Effector memory CD8-positive, alpha-beta T cell (primary cell): ENCODE results near the gene WWOX.

ENCODE experiments used
- ATAC-seq: fragments of 150-1000 bp; cut with Tn5 transposase; replicated peaks from 2 replicates; pipeline ENCODE4 v1.10.0; 2021; ENCODE audit warnings: mild to moderate bottlenecking, moderate library complexity
- DNase-seq, 3 experiments: peaks; one replicate each; pipeline ENCODE4 v3.0.0; 2021
- H3K27ac Mint-ChIP-seq, 2 donors: one replicate each; pipeline ENCODE4 v1.8.0; 2022; ENCODE audit warnings: mild to moderate bottlenecking in 2 of 2, mixed read lengths in 2 of 2, moderate library complexity in 2 of 2
- H3K27me3 Mint-ChIP-seq, 2 donors: one replicate each; pipeline ENCODE4 v1.8.0; 2022; ENCODE audit warnings: mixed read lengths in 2 of 2
- H3K36me3 Mint-ChIP-seq: one replicate; pipeline ENCODE4 v1.8.0; 2022; ENCODE audit warnings: mild to moderate bottlenecking, moderate library complexity, mixed read lengths; ENCODE audit not compliant: insufficient read depth
- H3K4me1 Mint-ChIP-seq, 2 donors: one replicate each; pipeline ENCODE4 v1.8.0; 2022; ENCODE audit warnings: low read depth in 2 of 2, mixed read lengths in 2 of 2
- H3K4me3 Mint-ChIP-seq, 2 donors: one replicate each; pipeline ENCODE4 v1.8.0; 2022; ENCODE audit warnings: mild to moderate bottlenecking in 2 of 2, mixed read lengths in 2 of 2, moderate library complexity in 2 of 2
- H3K9me3 Mint-ChIP-seq, 2 donors: one replicate each; pipeline ENCODE4 v1.8.0; 2022; ENCODE audit warnings: mixed read lengths in 2 of 2

The WWOX gene

GRCh38 chr16:79074541-79074940, 975.1 kb downstream of the WWOX start:
- H3K4me1 Mint-ChIP-seq = peaks cover 12 to 18% of the 10 kb centered on the region in 2 donors
- ATAC-seq (no peak), DNase-seq (no peak)
- H3K27ac Mint-ChIP-seq = no peak overlapping the region
- no peaks in the 10 kb centered on the region for H3K36me3 Mint-ChIP-seq
- H3K9me3 Mint-ChIP-seq = no peaks in the 10 kb centered on the region
- H3K27me3 Mint-ChIP-seq = no peaks in the 10 kb centered on the region
- no peak overlapping the region for H3K4me3 Mint-ChIP-seq

- Mint-ChIP-seq H3K27me3 (no peaks in the 10 kb centered on the region), H3K27ac (no peak overlapping the region), H3K36me3 (no peaks in the 10 kb centered on the region), H3K4me3 (no peak overlapping the region), H3K4me1 (peaks cover 12 to 18% of the 10 kb centered on the region in 2 donors), H3K9me3 (no peaks in the 10 kb centered on the region)
- DNase-seq = no peak
- no peak for ATAC-seq
Observed at GRCh38 chr16:79074951-79075350, 975.5 kb downstream of the WWOX start.

GRCh38 chr16:79076047-79076767, 976.8 kb downstream of the WWOX start:
- DNase-seq (no peak), ATAC-seq (no peak)
- Mint-ChIP-seq H3K9me3 (no peaks in the 10 kb centered on the region), H3K27me3 (no peaks in the 10 kb centered on the region), H3K4me3 (no peak overlapping the region), H3K27ac (no peak overlapping the region), H3K4me1 (peaks cover 12 to 14% of the 10 kb centered on the region in 2 donors), H3K36me3 (no peaks in the 10 kb centered on the region)

GRCh38 chr16:79077346-79077745, 977.9 kb downstream of the WWOX start:
- Mint-ChIP-seq H3K4me3 (no peak overlapping the region), H3K27ac (no peak overlapping the region), H3K27me3 (no peaks in the 10 kb centered on the region), H3K36me3 (no peaks in the 10 kb centered on the region), H3K9me3 (no peaks in the 10 kb centered on the region), H3K4me1 (peaks cover 12 to 14% of the 10 kb centered on the region in 2 donors)
- ATAC-seq = no peak
- DNase-seq = no peak

- Mint-ChIP-seq H3K4me1 (peaks cover 14 to 16% of the 10 kb centered on the region in 2 donors), H3K36me3 (no peaks in the 10 kb centered on the region), H3K27me3 (no peaks in the 10 kb centered on the region), H3K27ac (no peak overlapping the region), H3K4me3 (no peak overlapping the region), H3K9me3 (no peaks in the 10 kb centered on the region)
- DNase-seq (no peak), ATAC-seq (no peak)
Observed at GRCh38 chr16:79079656-79080420, 980.4 kb downstream of the WWOX start.

- ATAC-seq (no peak), DNase-seq (no peak)
- H3K4me1 Mint-ChIP-seq = peaks cover 13 to 15% of the 10 kb centered on the region in 2 donors
- H3K27ac Mint-ChIP-seq = no peak overlapping the region
- H3K27me3 Mint-ChIP-seq = no peaks in the 10 kb centered on the region
- no peaks in the 10 kb centered on the region for H3K9me3 Mint-ChIP-seq
- H3K36me3 Mint-ChIP-seq = no peaks in the 10 kb centered on the region
- no peak overlapping the region for H3K4me3 Mint-ChIP-seq
Observed at GRCh38 chr16:79081297-79082066, 982.0 kb downstream of the WWOX start.

GRCh38 chr16:79082970-79083369, 983.5 kb downstream of the WWOX start:
- ATAC-seq (no peak), DNase-seq (no peak)
- Mint-ChIP-seq H3K4me1 (peaks cover 9 to 13% of the 10 kb centered on the region in 2 donors), H3K36me3 (no peaks in the 10 kb centered on the region), H3K27me3 (no peaks in the 10 kb centered on the region), H3K27ac (no peak overlapping the region), H3K4me3 (no peak overlapping the region), H3K9me3 (no peaks in the 10 kb centered on the region)

- DNase-seq (no peak), ATAC-seq (no peak)
- H3K27ac Mint-ChIP-seq = no peak overlapping the region
- H3K4me1 Mint-ChIP-seq = peaks cover 5 to 16% of the 10 kb centered on the region in 2 donors
- H3K36me3 Mint-ChIP-seq = no peaks in the 10 kb centered on the region
- no peaks in the 10 kb centered on the region for H3K27me3 Mint-ChIP-seq
- H3K4me3 Mint-ChIP-seq = no peak overlapping the region
- no peaks in the 10 kb centered on the region for H3K9me3 Mint-ChIP-seq
Observed at GRCh38 chr16:79083508-79084299, 984.2 kb downstream of the WWOX start.

- Mint-ChIP-seq H3K27ac (peak overlapping the region in 1 of 2 donors; percentile 24), H3K4me1 (peaks cover 33 to 56% of the 10 kb centered on the region in 2 donors), H3K4me3 (peak overlapping the region in 1 of 2 donors; percentile 80), H3K27me3 (no peaks in the 10 kb centered on the region), H3K9me3 (no peaks in the 10 kb centered on the region), H3K36me3 (peaks cover 11% of the 10 kb centered on the region)
- DNase-seq (no peak), ATAC-seq (no peak)
Observed at GRCh38 chr16:79088971-79089370, 989.5 kb downstream of the WWOX start.

GRCh38 chr16:79089735-79090284, 990.4 kb downstream of the WWOX start:
- H3K9me3 Mint-ChIP-seq = no peaks in the 10 kb centered on the region
- H3K27me3 Mint-ChIP-seq = no peaks in the 10 kb centered on the region
- ATAC-seq (peak; percentile 80), DNase-seq (peak; percentile 17 to 29 (median 28))
- peaks cover 15% of the 10 kb centered on the region for H3K36me3 Mint-ChIP-seq
- H3K27ac Mint-ChIP-seq = peak overlapping the region; percentile 24 to 42
- peaks cover 32 to 56% of the 10 kb centered on the region in 2 donors for H3K4me1 Mint-ChIP-seq
- peak overlapping the region; percentile 76 to 80 for H3K4me3 Mint-ChIP-seq

GRCh38 chr16:79090966-79091365, 991.5 kb downstream of the WWOX start:
- Mint-ChIP-seq H3K4me1 (peaks cover 34 to 56% of the 10 kb centered on the region in 2 donors), H3K4me3 (peak overlapping the region; percentile 76 to 80), H3K27me3 (no peaks in the 10 kb centered on the region), H3K36me3 (peaks cover 15% of the 10 kb centered on the region), H3K9me3 (no peaks in the 10 kb centered on the region), H3K27ac (peak overlapping the region; percentile 24 to 42)
- ATAC-seq (no peak), DNase-seq (no peak)

- Mint-ChIP-seq H3K36me3 (peaks cover 15% of the 10 kb centered on the region), H3K27ac (peak overlapping the region in 1 of 2 donors; percentile 86), H3K9me3 (no peaks in the 10 kb centered on the region), H3K4me3 (peak overlapping the region; percentile 63 to 71), H3K4me1 (peaks cover 38 to 54% of the 10 kb centered on the region in 2 donors), H3K27me3 (no peaks in the 10 kb centered on the region)
- DNase-seq (no peak), ATAC-seq (no peak)
Observed at GRCh38 chr16:79092846-79093245, 993.4 kb downstream of the WWOX start.
